Measurements from ENCODE around the gene SYNE2.

- TF ChIP-seq EZH2phosphoT487 (IDR thresholded peaks at IDR 0.05; ENCODE audit: borderline replicate concordance, low read length) (no peak), CTCF (IDR thresholded peaks at IDR 0.05; ENCODE audit: low read depth, low read length, poor library complexity, severe bottlenecking) (no peak)
Observed at GRCh38 chr14:64092940-64093339, 240.1 kb downstream of the SYNE2 start.
